ENCODE data around the gene UMODL1.

GRCh38 chr21:42088148-42088547 is 17.0 kb downstream of the UMODL1 start:
- no peak for TF ChIP-seq EZH2 (IDR thresholded peaks at IDR 0.05)
- no peak for TF ChIP-seq POLR2AphosphoS5 (IDR thresholded peaks at IDR 0.05; ENCODE audit: borderline replicate concordance, low read depth, low read length)
